OCI-LY3 (cell line): ENCODE data around the gene OXA1L.
"Not testable (repeated sequence)": the region's sequence is repeated elsewhere in the genome, so short reads cannot be mapped to it uniquely, and the experiment has no call there.

Experiments
- H2AFZ ChIP-seq: fragments of 200-600, 300-600 bp; shearing (Covaris generic); 2 replicates; pipeline ENCODE4 v1.6.0; 2014; ENCODE audit warnings: antibody characterized with exemption, low read depth, low read length
- H3K27ac ChIP-seq: fragments of 200-600, 300-600 bp; sonication (generic); 2 replicates; pipeline ENCODE4 v1.5.1; 2014; ENCODE audit warnings: mild to moderate bottlenecking, low read length, moderate library complexity, mixed read lengths
- H3K27me3 ChIP-seq: fragments of 200-600, 300-600 bp; sonication (generic); 2 replicates; pipeline ENCODE4 v1.6.1; 2014; ENCODE audit warnings: low read depth, low read length, mixed read lengths
- H3K36me3 ChIP-seq: fragments of 200-600, 300-600 bp; sonication (generic); replicated peaks from 2 replicates; pipeline ENCODE3; 2014; ENCODE audit warnings: low read depth, low read length, mixed read lengths
- H3K4me1 ChIP-seq: fragments of 300-600, 200-600 bp; sonication (generic); 2 replicates; pipeline ENCODE4 v1.6.1; 2014; ENCODE audit warnings: low read length, mixed read lengths
- H3K4me2 ChIP-seq: fragments of 200-600, 300-600 bp; sonication (generic); 2 replicates; pipeline ENCODE4 v1.6.1; 2014; ENCODE audit warnings: low read length, mixed read lengths
- H3K4me3 ChIP-seq: fragments of 300-600, 200-600 bp; sonication (generic); 2 replicates; pipeline ENCODE4 v1.5.1; 2014; ENCODE audit warnings: antibody characterized with exemption, mild to moderate bottlenecking, low read length, moderate library complexity
- H3K79me2 ChIP-seq: fragments of 300-600, 200-600 bp; shearing (Covaris generic); 2 replicates; pipeline ENCODE4 v1.6.1; 2014; ENCODE audit warnings: mild to moderate bottlenecking, low read length, mixed read lengths
- H3K9ac ChIP-seq: fragments of 300-600, 200-600 bp; shearing (Covaris generic); 2 replicates; pipeline ENCODE4 v1.6.0; 2014; ENCODE audit warnings: mild to moderate bottlenecking, low read length, moderate library complexity
- H3K9me3 ChIP-seq: fragments of 200-600, 300-600 bp; shearing (Covaris generic); 2 replicates; pipeline ENCODE4 v1.6.1; 2014; ENCODE audit warnings: low read length, mixed read lengths; ENCODE audit not compliant: insufficient read depth
- H4K20me1 ChIP-seq: fragments of 200-600, 300-600 bp; sonication (generic); 2 replicates; pipeline ENCODE4 v1.6.1; 2016; ENCODE audit warnings: low read length, mixed read lengths; ENCODE audit not compliant: insufficient read depth
- CTCF ChIP-seq: fragments of 200-600, 300-600 bp; sonication (generic); IDR thresholded peaks from 2 replicates; pipeline ENCODE4 v1.5.1; 2014; ENCODE audit warnings: antibody characterized with exemption, low read length, low read depth
- EZH2phosphoT487 ChIP-seq: fragments of 200-600 bp; shearing (Covaris generic); IDR thresholded peaks from 2 replicates; pipeline ENCODE4 v1.6.1; 2018; ENCODE audit warnings: antibody characterized with exemption, mixed run types, low read depth

The OXA1L gene

GRCh38 chr14:22748206-22748605, 18.3 kb upstream of the OXA1L start:
- H3K36me3 ChIP-seq, result no peaks in the 10 kb centered on the region
- no peaks in the 10 kb centered on the region for H3K9me3 ChIP-seq
- peaks cover 21% of the 10 kb centered on the region for H3K4me1 ChIP-seq
- no peaks in the 10 kb centered on the region for H3K79me2 ChIP-seq
- peak overlapping the region; percentile 2; the same call in 1 of the 2 replicates for H3K9ac ChIP-seq
- peak overlapping the region; percentile 78 for H2AFZ ChIP-seq
- H3K27me3 ChIP-seq, result no peaks in the 10 kb centered on the region
- H3K4me2 ChIP-seq, result peak overlapping the region; percentile 76
- peak overlapping the region; percentile 8 for H3K27ac ChIP-seq
- H3K4me3 ChIP-seq, result peak overlapping the region; percentile 55
- TF ChIP-seq EZH2phosphoT487 (no peak), CTCF (no peak)
- H4K20me1 ChIP-seq, result no peaks in the 10 kb centered on the region

GRCh38 chr14:22748631-22749068, 17.8 kb upstream of the OXA1L start:
- H3K36me3 ChIP-seq, result no peaks in the 10 kb centered on the region
- no peaks in the 10 kb centered on the region for H3K27me3 ChIP-seq
- TF ChIP-seq CTCF (peak; percentile 13), EZH2phosphoT487 (no peak)
- H3K4me2 ChIP-seq, result peak overlapping the region; percentile 76
- no peaks in the 10 kb centered on the region for H3K9me3 ChIP-seq
- H3K4me1 ChIP-seq, result peaks cover 26% of the 10 kb centered on the region
- H2AFZ ChIP-seq, result peak overlapping the region; percentile 78
- peak overlapping the region; percentile 2; the same call in 1 of the 2 replicates for H3K9ac ChIP-seq
- no peaks in the 10 kb centered on the region for H3K79me2 ChIP-seq
- H3K4me3 ChIP-seq, result peak overlapping the region; percentile 55
- H4K20me1 ChIP-seq, result no peaks in the 10 kb centered on the region
- peak overlapping the region; percentile 8 for H3K27ac ChIP-seq

GRCh38 chr14:22752422-22752821, 14.1 kb upstream of the OXA1L start:
- H4K20me1 ChIP-seq, result no peaks in the 10 kb centered on the region
- H3K4me2 ChIP-seq, result no peak overlapping the region
- H3K27me3 ChIP-seq, result no peaks in the 10 kb centered on the region
- no peak overlapping the region for H2AFZ ChIP-seq
- no peak overlapping the region for H3K4me3 ChIP-seq
- H3K79me2 ChIP-seq, result no peaks in the 10 kb centered on the region
- no peak overlapping the region for H3K27ac ChIP-seq
- H3K36me3 ChIP-seq, result no peaks in the 10 kb centered on the region
- H3K9me3 ChIP-seq, result no peaks in the 10 kb centered on the region
- H3K4me1 ChIP-seq, result peaks cover 30% of the 10 kb centered on the region
- no peak for TF ChIP-seq CTCF
- TF ChIP-seq EZH2phosphoT487, result no peak
- H3K9ac ChIP-seq, result no peak overlapping the region

- Histone ChIP-seq H3K9ac (peak overlapping the region; percentile 30; the same call in 1 of the 2 replicates), H3K4me3 (peak overlapping the region; percentile 35)
Observed at GRCh38 chr14:22753586-22753985, 12.9 kb upstream of the OXA1L start.

GRCh38 chr14:22757972-22758650, 8.4 kb upstream of the OXA1L start:
- not testable (repeated sequence) for H4K20me1 ChIP-seq, H3K79me2 ChIP-seq, H3K36me3 ChIP-seq, H3K9me3 ChIP-seq, H3K4me2 ChIP-seq, H3K9ac ChIP-seq, H3K4me1 ChIP-seq, H3K4me3 ChIP-seq, H3K27me3 ChIP-seq, H3K27ac ChIP-seq, H2AFZ ChIP-seq

More at GRCh38 chr14:22753586-22753985, 12.9 kb upstream of the OXA1L start:
- Histone ChIP-seq H3K27ac (peak overlapping the region; percentile 10; the same call in 1 of the 2 replicates), H3K4me2 (peak overlapping the region; percentile 58), H3K4me1 (peaks cover 23% of the 10 kb centered on the region), H3K79me2 (no peaks in the 10 kb centered on the region), H3K9me3 (no peaks in the 10 kb centered on the region), H3K36me3 (no peaks in the 10 kb centered on the region), H3K27me3 (no peaks in the 10 kb centered on the region), H4K20me1 (no peaks in the 10 kb centered on the region), H2AFZ (peak overlapping the region; percentile 62; the same call in 1 of the 2 replicates)
- TF ChIP-seq CTCF (no peak), EZH2phosphoT487 (no peak)
